Hematopoietic multipotent progenitor cell treated with erythropoietin and hydrocortisone succinate and interleukin-3 and kit ligand, for 4 days (in vitro differentiated cells): ENCODE measurements around the gene TRAFD1.
A peak's percentile ranks its signal among the peaks of the same experiment; 100 is the strongest.

ENCODE experiments used
- DNase-seq: peaks from one replicate; pipeline ENCODE4 v3.0.0-alpha.2; 2015

The TRAFD1 gene

DNA sequence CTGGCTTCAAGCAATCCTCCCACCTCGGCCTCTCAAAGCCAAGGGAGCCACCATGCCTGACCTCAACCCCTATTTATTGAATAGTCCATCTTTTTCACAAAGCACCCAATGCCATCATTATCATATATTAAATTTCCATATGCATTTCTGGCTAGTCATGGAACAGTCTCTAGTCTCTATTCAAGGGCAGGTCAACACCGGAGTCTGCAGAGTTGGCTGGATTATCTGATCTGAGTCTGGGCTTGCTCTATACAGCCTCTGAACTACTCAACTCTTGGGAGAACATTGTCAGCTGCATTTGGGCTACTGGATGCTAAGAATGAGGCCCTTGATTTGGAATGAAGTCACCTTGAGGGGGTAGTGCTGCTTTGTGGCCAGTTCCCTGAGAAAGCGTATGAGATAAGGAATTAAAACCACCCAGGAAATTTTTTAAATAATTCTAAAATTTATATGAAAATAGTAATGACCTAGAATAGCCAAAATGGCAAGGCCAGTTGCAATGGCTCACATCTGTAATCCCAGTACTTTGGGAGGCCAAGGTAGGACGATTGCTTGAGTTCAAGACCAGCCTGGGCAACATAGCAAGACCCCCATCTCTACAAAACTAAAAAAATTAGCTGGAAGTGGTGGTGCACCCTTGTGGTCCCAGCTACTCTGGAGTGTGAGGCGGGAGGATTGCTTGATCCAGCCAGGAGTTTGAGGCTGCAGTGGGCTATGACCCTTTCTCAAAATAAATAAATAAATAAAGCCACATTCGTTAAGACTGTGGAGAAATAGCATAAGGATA is 9.9 kb upstream of the TRAFD1 start:
- peak; percentile 43 for DNase-seq

DNA sequence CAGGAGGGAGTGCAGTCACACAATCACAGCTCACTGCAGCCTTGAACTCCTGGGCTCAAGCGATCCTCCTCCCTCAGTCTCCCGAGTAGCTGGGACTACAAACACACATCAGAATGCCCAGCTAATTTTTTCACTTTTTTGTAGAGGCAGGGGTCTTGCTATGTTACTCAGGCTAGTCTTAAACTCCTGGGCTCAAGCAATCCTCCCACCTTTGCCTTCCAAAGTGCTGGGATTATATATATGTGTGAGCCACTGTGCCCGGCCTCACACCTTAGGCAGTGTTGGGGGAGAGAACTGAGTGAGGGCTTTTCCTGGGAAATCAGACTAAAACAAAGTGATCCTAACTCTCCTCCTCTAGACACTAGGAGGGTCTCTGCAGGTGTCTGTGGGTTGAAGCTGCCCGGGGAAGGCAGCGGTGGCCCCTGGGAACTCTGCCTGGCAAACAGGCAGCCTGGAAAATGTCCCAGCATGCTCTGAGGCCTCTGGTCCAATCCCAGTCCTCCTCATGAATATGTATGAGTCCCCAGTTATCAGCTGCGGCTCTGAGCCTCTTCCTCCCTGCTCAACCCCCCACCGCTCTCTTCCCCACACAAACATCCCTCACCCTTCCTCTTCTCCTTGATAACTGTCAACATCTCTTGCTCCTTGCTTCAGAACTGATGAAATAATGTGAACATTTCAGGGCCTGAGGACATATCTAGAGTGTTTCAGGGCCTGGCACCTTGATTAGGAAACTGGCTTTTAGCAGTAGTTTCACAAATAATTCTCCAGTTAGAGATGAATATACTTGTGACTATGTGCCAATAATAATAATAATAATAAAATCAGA is 8.9 kb upstream of the TRAFD1 start:
- DNase-seq: peak; percentile 95

DNA sequence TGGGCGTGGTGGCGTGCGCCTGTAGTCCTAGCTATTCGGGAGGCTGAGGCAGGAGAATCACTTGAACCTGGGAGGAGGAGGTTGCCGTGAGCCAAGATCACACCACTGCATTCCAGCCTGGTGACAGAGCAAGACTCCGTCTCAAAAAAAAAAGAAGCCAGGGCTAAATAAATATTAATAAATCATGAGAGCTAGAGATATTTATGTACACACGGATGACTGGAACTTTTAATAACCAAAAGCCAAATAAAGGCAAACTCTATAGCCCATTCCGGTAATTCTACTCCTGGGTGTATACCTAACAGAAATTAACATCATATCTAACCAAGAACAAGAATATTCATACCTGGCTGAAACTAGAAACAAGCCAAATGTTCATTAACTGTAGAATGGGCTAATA is 7.7 kb upstream of the TRAFD1 start:
- no peak for DNase-seq

DNA sequence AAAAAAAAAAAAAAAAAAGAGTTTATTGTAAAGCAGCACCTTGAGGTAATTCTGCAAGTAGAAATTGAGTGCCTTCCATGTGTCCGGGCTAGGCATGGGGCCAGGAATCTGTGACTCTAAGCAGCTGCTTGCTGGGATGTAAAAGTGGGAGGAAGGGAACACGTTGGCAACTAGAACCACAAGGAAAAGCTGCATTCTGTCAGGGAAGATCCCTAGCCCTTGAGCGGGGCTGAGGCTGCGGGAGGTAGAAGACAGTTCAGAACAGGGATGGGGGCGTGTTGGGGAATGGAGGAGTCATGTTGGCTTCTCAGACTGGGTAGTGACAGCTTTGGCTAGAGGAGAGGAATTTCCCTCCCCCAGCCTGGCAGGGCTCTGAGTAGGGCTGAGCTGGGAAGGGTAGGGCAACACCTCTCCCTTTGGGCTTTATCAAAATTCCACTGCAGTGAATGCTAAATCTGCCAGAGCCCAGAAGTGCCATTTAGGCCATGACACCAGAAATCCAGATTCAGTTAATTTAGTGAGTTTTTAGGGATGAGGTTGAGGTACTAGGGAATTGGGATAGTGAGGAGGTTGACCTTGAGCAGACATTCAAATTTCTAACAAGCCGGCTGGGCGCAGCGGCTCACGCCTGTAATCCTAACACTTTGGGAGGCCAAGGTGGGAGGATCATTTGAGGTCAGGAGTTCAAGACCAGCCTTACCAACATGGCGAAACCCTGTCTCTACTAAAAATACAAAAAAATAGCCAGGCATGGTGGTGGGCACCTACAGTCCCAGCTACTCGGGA is 3.4 kb upstream of the TRAFD1 start:
- DNase-seq: no peak

DNA sequence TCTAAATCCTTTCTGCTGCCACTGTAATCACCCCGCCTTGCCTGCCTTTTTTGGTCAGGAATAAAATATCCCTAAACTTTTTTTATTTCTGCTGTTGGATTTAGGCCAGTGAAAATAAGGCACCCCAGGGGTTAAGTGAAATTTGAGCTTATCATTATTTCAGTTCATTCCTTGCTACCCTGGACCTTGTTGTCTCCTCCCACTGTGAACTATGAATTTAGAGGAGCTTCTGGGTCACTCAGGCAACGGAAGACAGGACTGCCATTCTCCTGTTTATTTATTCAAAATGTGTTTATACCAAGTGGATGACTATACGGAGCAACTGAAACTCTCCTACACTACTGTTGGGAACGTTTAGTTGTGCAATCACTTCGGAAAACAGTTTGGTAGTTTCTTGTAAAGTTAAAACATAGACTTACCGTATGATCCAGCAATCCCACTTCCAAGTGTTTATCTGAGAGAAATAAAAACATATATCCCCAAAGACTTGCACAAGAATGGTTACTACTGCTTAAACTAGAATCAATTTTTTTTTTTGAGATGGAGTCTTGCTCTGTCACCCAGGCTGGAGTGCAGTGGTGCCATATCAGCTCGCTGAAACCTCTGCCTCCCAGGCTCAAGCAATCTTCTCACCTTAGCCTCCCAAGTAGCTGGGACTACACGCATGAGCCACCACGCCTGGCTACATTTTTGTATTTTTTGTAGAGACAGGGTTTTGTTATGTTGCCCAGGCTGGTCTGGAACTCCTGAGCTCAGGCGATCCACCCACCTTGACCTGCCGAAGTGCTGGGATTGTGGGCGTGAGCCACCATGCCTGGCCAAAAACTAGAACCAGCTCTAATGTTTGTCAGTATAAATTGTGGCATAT is 2.3 kb upstream of the TRAFD1 start:
- DNase-seq: no peak

DNA sequence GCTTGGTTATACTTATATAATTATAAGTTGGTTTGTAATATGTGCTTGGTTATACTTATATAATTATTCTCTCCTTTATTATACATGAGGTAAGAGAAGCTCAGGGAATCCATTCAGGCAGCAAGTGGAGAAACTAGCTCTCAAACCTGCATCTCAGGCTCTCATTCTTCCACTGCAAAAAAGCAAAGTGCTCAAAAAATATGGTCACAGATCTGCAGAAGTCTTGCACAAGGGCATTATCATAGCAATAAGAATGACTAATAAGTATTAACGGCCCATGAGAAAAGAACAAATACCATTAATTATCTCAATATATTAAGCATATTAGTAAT is 476 bp upstream of the TRAFD1 start:
- DNase-seq: no peak

DNA sequence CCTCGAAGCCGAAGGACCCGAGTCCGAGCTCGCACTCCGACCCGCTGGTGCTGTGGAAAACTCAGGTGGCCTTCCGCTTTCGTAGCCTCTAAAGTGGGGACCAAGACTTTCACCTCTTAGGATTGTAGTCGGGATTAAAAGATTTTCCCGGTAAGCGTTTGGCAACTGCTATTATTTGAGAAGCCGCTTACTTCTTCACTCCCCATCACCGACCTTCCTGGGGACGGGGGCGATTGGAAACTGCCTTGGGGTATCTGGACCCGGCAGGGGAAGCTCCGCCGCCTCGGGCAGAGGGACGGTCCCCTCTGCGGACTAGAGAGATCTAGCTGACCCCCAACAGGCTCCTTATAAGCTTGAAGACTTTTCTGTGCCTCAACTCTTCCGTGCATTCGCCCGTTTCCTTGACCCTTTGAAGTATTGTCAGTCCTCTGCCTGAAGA is 659 bp downstream of the TRAFD1 start:
- peak; percentile 16 for DNase-seq

DNA sequence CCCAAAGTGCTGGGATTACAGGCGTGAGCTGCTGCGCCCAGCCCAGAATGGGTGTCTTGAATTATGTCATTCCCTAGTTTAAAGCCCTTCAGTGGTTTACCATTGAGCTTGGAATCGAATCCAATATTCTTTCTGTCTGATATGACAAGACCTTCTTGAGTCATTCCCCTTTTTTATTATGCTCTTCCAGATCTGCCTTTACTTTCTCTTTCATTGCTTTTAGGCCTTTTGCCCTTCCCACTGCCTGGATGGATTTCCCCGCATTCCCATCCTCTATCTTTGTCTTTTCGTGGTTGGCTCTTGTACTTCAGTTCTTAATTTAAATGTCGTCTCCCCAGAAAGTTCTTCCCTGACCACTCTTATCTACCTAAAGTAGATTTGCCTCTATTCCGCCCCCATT is 1.6 kb downstream of the TRAFD1 start:
- no peak for DNase-seq

DNA sequence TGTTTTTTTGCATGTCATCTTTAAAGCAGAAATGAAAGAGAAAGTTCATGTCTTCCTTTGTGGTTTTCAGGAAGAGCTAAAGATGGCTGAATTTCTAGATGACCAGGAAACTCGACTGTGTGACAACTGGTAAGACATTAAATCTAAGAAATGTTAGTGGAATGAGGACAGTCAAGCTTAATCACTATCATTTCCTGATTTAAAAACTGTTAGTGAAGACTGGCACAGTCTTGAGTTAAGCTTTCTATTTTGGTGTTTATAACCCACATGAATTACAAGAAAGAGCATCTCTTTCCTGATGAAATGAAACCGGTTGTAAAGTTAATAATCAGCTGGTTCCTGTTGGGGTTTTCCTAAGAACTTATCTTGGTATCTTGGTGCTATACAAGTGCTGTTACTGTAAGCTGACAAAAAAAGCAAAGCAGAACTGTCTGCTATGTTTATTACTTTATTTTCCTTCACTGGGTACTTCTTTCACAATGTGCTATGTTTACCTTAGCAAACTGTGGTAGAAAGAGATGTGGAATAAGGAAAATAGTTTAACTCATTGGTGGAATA is 5.2 kb downstream of the TRAFD1 start:
- peak; percentile 82 for DNase-seq

DNA sequence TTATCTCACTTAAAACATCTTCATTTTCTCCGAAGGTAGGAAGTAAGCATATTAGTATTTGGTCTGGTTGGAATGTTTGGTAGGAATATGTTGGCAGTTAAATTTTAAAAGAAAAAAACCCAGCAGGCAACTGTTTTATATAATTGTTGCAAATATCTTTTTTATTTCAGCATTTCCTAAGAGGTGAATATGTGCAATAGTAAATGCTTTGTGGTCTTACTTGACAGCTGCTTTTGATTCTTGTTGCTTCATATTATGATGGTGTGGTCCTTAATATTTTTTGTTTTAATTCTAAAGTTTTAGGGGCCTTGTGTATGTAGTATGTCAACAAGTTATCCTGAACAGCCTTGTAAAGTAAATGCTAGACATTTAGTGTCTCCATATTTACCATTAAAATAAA is 6.3 kb downstream of the TRAFD1 start:
- no peak for DNase-seq

DNA sequence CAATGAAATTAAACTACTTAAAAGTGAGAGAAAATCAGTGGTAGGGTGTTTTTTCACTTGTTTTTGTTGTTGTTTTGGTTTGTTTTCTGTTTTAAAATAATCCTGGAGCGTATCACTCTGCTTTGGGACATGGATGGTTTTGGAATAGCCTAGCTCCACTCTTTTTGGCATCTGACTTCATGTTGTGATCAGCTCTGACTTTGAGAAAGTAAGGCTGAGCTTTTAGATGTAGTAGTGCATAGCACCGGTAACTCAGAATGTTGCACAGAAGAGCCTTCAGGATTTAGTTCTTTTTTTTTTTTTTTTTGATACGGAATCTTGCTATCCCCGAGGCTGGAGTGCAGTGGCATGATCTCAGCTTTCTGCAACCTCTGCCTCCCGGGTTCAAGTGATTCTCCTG is 8.1 kb downstream of the TRAFD1 start:
- DNase-seq: no peak

DNA sequence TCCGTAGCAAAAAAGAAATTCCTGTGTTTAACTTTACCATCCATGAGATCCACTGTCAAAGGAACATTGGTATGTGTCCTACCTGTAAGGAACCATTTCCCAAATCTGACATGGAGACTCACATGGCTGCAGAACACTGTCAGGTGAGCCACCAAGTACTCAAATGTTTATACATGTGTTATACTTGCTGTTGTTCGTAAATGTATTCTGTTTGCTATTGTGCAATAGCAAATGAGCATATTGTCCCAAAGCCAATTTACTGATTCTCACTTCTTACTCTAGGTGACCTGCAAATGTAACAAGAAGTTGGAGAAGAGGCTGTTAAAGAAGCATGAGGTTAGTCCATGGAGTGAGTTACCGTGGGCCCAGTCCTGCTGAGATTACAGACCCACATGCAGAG is 9.4 kb downstream of the TRAFD1 start:
- DNase-seq: no peak

DNA sequence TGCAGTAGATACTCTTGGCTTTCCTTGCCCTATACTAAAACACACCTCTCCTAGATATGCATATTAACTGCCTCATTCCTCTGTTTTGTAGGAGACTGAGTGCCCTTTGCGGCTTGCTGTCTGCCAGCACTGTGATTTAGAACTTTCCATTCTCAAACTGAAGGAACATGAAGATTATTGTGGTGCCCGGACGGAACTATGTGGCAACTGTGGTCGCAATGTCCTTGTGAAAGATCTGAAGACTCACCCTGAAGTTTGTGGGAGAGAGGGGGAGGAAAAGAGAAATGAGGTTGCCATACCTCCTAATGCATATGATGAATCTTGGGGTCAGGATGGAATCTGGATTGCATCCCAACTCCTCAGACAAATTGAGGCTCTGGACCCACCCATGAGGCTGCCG is 15.4 kb downstream of the TRAFD1 start:
- peak; percentile 46 for DNase-seq

DNA sequence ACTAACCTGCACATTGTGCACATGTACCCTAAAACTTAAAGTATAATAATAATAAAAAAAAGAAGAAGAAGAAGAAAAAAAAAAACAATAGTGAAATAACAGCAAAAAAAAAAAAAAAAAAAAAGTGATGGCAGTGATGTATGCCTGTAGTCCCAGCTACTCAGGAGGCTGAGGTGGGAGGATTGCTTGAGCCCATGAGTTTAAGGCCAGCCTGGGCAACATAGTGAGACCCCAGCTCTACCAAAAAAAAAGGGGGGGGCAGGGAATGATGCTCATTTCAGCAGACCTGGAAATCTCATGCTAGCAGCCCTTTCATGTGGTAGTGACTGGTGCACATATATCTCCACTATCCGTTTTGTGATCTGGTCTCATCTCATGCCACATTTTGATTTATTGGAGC is 20.8 kb downstream of the TRAFD1 start:
- DNase-seq: no peak

DNA sequence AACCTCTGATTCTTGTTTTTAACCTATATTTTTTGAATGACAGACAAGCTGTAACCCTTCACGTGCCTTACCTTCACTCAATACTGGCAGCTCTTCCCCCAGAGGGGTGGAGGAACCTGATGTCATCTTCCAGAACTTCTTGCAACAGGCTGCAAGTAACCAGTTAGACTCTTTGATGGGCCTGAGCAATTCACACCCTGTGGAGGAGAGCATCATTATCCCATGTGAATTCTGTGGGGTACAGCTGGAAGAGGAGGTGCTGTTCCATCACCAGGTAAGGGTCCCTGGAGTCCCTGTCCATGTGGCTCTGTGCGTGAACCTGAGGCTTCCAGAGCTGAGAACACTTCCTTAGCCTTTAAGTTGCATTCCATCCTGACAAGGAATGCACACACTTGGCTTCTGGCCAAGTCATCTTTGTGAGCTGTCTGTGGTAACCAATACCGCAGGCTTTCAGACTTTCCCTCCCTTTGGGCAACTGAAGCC is 22.7 kb downstream of the TRAFD1 start:
- DNase-seq: peak; percentile 10

DNA sequence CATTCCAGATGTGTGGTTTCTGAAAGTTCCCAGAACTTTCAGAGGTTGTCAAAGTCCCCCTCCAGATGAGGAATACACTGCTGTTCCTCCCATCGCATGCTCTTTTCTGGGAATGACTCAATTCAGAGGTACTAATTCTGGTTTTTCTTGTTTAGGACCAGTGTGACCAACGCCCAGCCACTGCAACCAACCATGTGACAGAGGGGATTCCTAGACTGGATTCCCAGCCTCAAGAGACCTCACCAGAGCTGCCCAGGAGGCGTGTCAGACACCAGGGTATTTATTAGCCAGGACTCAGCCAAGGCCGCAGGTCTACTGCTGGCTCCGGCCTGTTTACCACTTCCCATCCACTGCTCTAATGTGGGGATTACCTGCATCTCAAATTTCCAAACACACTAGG is 24.2 kb downstream of the TRAFD1 start:
- DNase-seq: no peak

DNA sequence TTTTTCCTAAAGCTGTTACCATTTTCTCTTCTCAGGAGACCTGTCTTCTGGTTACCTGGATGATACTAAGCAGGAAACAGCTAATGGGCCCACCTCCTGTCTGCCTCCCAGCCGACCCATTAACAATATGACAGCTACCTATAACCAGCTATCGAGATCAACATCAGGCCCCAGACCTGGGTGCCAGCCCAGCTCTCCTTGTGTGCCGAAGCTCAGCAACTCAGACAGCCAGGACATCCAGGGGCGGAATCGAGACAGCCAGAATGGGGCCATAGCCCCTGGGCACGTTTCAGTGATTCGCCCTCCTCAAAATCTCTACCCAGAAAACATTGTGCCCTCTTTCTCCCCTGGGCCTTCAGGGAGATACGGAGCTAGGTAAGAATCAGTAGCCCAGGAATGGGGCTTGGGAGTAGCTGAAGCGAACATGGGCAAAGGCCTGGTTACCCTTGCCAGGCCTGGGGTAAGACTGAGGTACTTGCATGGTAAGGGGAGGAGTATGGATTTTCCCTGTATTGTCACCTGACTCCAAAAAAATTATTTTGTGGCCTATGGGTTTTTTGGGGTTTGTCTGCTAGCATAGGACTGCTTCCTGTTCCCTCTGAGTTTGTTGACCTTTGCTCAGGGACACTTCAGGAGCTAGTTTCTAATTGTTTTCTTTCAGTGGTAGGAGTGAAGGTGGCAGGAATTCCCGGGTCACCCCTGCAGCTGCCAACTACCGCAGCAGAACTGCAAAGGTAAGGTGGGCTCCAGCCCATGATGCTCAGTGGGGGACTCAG is 26.6 kb downstream of the TRAFD1 start:
- DNase-seq: no peak

DNA sequence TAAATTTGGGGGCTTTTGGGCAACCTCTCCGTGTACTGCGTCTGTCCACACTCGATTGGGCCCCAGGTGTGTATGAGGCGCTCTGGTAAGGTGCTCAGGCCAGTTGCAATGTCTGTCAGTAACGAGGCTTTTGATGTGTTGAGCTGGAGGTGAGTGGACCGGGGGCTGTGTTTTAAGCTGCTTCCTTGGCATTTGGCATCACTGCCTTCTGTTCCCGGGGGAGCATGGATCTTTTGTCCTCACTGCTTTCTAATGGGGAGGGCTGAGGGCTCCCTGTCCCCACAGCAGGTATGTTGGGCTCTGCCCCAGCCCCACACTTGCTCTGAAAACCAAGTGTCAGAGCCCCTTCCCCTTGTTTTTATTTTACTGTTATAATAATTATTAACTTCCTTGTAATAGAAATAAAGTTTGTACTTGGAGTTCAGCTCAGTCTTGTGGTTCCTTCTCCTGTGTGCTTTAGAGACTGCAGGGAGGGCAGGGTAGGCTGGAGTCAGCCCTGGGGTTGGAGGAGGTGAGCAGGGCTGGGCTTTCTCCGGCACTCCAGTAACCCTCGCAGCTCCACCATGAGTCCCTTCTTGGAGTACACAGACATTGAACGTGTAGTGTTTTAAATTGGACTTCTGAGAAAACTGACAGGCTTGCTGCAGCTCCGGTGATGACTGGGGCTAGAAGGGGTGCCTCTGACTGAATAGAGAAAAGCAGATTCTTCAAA is 28.0 kb downstream of the TRAFD1 start:
- DNase-seq: no peak

DNA sequence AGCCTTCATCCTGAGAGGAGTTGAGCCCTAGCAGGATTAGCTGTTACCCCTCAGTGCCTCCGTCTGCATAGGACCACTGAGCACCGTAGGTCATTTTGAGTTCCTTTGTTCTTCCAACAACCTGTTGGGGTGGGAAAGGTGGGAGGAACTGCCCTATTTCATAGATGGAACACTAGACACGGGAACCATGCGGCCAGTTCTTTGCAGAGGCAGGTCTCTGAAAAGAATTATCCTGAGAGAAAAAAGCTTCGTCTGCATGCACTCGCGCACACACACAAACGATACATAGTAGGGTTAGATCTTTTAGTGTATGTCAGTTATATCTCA is 28.5 kb downstream of the TRAFD1 start:
- no peak for DNase-seq

DNA sequence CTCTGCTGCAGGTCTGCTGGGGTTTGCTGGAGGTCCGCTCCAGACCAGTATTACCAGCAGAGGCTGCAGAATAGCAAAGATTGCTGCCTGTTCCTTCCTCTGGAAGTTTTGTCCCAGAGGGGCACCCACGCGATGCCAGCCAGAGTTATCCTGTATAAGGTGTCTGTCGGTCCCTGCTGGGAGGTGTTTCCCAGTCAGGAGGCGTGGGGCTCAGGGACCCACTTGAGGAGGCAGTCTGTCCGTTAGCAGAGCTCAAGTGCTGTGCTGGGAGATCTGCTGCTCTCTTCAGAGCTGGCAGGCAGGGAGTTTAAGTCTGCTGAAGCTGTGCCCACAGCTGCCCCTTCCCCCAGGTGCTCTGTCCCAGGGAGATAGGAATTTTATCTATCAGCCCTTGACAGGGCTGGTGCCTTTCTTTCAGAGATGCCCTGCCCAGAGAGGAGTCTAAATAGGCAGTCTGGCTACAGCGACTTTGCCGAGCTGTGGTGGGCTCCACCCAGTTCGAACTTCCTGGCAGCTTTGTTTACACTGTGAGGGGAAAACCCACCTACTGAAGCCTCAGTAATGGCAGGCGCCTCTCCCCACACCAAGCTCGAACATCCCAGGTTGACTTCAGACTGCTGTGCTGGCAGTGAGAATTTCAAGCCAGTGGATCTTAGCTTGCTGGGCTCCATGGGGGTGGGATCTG is 33.2 kb downstream of the TRAFD1 start:
- DNase-seq: peak; percentile 50
